Upper lobe of left lung (tissue), 4 donors: ENCODE results near the gene CD34.

Experiments
- POLR2AphosphoS5 ChIP-seq, 2 donors: sonication (generic); formaldehyde crosslinking; IDR thresholded peaks; one replicate each; pipeline ENCODE4 v1.5.1; 2017; ENCODE audit warnings: antibody characterized with exemption in 2 of 2
- TF ChIP-seq, protein P1 (sequence below), 6 experiments: fragments of 450-650 bp in 4 of 6; fragments of 200-600 bp in 2 of 6; sonication (generic) in 2 of 6; IDR thresholded peaks; one replicate each; pipeline ENCODE4 v1.5.1; 2016 to 2019; ENCODE audit warnings: antibody characterized with exemption in 6 of 6

DNA sequence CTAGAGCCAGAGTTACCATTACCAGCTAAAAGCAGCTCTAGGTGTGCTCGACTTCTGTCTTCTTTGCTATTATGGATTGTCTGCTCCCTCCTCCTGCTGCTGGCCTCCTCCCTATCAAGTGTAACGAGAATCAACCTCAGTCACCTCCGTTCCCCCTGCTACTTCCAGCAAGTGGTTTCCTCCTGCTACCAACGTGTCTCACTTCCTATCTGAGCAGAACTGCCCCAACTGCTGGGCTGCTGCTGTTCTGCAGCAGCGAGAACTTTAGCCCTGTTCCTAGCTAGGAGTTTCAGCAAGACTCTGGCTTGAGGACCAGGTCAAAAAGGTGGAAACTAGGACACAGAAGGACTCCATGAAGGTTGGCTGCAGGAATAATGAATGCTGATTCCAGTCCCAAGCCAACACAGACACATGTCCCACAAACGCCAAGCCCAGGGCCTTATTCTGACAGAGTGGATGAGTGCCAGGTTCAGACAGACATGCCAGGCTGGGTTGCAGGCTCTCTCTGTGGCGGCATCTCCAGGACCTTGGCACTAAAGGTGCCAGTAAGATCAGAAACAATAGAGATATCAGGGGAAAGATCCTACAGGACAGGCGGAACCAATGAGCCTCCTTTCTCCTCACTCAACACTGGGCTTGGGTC lies 46.9 kb downstream of the CD34 start:
- TF ChIP-seq, protein P1, sequence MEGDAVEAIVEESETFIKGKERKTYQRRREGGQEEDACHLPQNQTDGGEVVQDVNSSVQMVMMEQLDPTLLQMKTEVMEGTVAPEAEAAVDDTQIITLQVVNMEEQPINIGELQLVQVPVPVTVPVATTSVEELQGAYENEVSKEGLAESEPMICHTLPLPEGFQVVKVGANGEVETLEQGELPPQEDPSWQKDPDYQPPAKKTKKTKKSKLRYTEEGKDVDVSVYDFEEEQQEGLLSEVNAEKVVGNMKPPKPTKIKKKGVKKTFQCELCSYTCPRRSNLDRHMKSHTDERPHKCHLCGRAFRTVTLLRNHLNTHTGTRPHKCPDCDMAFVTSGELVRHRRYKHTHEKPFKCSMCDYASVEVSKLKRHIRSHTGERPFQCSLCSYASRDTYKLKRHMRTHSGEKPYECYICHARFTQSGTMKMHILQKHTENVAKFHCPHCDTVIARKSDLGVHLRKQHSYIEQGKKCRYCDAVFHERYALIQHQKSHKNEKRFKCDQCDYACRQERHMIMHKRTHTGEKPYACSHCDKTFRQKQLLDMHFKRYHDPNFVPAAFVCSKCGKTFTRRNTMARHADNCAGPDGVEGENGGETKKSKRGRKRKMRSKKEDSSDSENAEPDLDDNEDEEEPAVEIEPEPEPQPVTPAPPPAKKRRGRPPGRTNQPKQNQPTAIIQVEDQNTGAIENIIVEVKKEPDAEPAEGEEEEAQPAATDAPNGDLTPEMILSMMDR (IDR thresholded peaks at IDR 0.05): no peak
- no peak for TF ChIP-seq POLR2AphosphoS5 (IDR thresholded peaks at IDR 0.05)
